T-helper 2 cell treated with Interferon-gamma antibody and Interleukin-4, amounts not matched to agents 100 ng/mL and 5 ng/mL, for 36 hours (primary cell): ENCODE data around the gene DOCK3. TPM values are rescaled to one million over a fixed set of nuclear protein-coding genes. Genes with fewer than 3 reads are reported as not detected.
"Not testable (repeated sequence)": the region's sequence is repeated elsewhere in the genome, so short reads cannot be mapped to it uniquely, and the experiment has no call there.

ENCODE experiments used
- intact Hi-C: fragments of 100-400 bp; cut with micrococcal nuclease; formaldehyde crosslinking; loops from one replicate; pipeline ENCODE4 v1.15.1; 2023
- total RNA-seq: library from RNA; stranded (reverse); gene quantifications from 2 replicates; pipeline ENCODE4 v1.2.3, GENCODE V29; 2022

Gene DOCK3
- total RNA-seq, 1 donor from 2014 or later = 0.93 TPM

GRCh38 chr3:50972029-50972428, 297.3 kb downstream of the DOCK3 start:
- intact Hi-C loops = loop anchor here (5.0 kb wide), 1 partner anchor 415 kb away; the partner anchor contains the start of gene MANF

GRCh38 chr3:50978586-50978985, 303.9 kb downstream of the DOCK3 start:
- intact Hi-C loops = not testable (repeated sequence)

GRCh38 chr3:50978991-50979667, 304.4 kb downstream of the DOCK3 start:
- intact Hi-C loops = no loop called here

DNA sequence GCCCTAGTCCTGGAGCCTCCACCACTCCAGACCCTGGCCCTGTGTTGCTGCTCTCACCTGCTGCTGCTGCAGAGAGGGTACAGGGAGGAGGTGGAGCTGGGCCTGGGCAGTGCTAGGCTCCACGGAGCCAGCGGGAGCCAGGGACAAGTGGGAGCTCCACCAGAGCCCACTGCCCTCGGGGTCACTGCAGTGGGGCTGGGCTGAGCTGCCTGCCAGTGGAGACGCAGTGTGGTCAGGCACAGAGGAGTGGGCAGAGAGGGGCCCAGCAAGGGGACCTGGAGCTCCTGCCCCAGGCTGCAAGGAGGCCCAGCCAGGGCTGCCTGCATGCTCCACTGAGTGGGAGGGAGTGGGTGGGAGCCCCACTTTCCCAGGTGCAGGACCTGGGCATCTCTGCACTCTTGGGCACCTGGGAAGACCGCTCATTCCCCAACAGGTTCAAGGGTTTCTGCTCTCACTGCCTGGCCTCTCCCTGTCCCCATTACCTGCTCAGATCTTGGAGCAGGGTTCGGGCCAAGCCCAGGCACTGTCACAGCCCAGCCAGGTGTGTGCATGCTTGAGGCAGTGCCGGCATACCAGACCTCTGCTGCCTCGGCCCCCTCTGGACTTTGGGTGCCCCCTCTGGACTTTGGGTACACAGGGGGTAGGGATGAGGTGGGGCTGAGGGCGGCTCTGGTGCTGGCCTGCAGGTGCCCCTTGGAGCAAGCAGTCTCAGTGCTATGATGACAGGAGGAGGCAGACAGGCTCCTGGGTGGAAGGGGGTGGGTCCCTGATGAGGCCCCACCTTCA, 308.0 kb downstream of the DOCK3 start:
- intact Hi-C loops = no loop called here

- intact Hi-C loops = no loop called here
Observed at GRCh38 chr3:50983887-50984286, 309.2 kb downstream of the DOCK3 start.

DNA sequence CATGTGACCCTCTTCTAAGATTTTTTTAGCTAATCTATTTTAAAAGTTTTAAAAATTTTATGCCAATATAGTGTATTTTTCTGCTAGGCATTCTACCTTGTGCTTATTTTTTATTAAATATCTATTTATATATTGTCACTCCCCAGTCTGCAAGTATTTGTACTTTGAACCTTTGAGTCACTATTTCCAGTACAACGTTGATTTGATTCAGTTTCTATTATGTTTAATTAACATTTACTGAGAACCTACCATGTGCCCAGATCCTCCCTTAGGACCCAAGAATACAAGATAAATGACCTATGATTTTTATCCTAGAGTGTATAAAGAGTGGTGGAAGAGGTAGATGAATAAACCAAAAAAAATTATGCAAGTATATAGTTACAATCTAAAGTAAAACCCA, 311.2 kb downstream of the DOCK3 start:
- intact Hi-C loops = no loop called here

DNA sequence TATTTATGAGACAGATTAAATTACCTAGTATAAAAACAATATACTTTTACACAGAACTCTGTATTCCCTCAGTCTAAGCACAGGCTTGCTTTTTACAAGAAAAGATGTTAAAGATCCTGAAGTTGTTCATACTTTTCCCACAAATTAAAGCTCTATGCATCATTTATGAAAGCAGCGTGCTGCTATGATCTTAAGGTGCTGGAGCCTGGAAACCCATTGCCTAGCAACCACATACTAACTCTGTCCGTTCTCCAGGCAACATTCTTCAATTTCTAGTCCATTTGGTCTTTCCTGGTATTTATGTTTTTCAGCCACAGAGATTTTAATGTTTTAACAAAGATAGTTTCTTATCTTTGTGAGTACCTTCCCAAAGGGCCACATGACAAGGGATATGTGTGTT, 312.0 kb downstream of the DOCK3 start:
- intact Hi-C loops = no loop called here

DNA sequence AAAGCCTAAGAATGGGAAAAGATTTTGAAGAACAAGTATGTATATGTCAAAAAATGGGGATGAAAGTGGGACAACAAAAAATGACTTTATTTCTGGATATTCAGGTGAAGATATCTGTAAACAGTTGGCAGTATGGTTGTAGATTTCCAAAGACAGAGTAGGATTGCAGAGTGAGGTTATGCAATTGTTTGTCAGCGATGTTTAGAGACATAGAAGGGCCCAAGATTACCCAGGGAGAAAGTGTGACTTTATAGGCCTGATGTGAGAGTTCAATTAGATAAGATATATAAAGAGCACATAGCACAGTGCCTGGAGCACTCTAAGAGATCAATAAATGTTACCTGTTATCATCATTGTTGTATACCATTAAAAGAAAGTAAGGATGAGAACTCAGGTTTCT, 319.8 kb downstream of the DOCK3 start:
- intact Hi-C loops = no loop called here

DNA sequence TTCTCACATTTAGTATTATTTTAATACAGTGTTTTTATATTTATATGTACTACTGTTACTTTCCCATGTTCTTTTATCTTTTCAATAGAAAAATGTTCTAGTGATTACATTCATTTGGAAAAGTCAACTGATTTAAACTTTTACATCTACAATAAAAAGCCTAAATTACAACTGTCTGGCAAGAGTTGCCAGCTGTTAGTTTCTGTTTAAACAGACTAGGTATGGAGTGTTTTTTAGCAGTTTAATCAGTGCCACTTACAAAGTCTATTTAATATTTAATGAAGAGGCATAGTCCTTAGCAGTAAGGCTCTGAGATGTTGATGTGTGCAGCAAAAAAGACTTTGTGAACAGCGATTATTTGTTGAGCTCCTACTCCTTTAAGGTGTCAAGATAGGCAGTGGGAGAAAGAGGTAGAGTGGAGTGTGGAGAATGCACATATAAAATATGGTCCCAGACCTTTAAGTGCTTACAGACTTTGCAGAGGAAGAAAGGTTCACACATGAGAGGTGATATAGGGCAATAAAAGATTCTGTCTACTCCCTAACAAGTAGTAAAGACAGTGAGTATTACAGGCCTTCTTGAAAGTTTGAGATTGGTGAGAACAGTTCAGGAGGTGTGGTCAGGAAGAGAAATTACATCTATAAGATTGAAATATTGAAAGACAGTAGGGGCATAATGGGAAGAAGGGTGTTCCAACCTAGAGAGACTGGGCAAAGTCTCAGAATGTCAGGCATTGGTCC, 320.5 kb downstream of the DOCK3 start:
- intact Hi-C loops = no loop called here

GRCh38 chr3:51002495-51002894, 327.8 kb downstream of the DOCK3 start:
- intact Hi-C loops = no loop called here

GRCh38 chr3:51004235-51004634, 329.5 kb downstream of the DOCK3 start:
- intact Hi-C loops = no loop called here

- intact Hi-C loops = no loop called here
Observed at GRCh38 chr3:51024121-51024520, 349.4 kb downstream of the DOCK3 start.

DNA sequence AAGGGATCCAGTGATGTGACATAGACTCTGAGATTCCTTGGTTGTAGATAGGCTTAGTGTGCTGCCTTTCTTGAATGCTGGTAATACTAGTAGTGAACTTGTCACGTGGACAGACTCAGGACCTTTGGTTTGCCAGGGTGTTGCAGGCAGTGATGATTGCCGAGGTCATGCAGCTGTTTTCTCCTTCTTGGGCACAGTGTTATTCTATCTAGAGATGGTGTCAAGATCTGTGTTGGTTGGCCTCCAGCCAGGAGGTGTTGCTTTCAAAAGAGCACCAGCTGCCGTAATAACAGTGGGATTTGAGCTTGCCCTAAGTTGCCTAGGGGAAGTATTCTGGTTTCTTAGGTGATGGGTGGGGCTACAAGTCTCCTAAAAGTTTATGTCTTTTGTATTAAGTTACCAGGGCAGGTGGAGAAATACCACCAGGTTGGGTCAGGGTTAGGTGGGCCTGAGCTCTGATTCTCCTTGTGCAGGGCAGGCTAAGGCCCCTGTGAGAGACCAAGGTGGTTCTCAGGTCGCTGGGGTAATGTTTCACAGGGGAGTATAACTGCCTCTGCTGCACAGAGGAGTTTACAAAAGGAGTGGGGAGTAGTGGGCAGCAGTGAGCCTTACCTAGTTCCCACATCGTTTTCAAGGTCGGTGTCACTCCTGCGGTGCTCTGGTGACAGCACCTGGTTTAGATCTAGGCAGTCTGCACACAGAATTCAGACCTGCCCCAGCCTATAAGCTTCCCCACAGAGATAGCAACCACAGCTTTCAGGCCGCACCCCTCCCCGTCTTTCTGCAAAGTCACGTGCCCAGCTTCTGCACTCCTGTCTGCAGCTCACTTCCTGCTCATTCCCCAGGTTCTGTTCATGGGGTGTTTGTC, 350.3 kb downstream of the DOCK3 start:
- intact Hi-C loops = loop anchor here (5.0 kb wide), 1 partner anchor 453 kb away; no protein-coding TSS in a partner anchor

DNA sequence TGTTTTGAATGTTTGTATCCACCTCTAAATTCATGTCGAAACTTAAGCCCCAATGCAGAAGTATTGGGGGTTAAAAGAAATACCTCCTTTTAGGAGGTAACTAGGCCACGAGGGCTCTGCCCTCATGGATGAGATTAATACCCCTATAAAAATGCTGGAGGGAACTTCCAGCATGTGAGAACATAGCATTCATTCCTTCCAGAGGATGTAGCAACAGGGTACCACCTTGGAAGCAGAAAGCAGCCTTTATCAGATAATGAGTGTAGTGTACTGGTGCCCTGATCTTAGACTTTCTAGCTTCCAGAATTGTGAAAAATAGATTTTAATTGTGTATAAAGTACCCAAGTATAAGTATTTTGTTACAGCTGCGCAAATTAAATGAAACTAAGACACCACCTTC, 356.9 kb downstream of the DOCK3 start:
- intact Hi-C loops = no loop called here

- intact Hi-C loops = no loop called here
Observed at GRCh38 chr3:51035630-51036029, 360.9 kb downstream of the DOCK3 start.

- intact Hi-C loops = no loop called here
Observed at GRCh38 chr3:51044982-51045381, 370.3 kb downstream of the DOCK3 start.

DNA sequence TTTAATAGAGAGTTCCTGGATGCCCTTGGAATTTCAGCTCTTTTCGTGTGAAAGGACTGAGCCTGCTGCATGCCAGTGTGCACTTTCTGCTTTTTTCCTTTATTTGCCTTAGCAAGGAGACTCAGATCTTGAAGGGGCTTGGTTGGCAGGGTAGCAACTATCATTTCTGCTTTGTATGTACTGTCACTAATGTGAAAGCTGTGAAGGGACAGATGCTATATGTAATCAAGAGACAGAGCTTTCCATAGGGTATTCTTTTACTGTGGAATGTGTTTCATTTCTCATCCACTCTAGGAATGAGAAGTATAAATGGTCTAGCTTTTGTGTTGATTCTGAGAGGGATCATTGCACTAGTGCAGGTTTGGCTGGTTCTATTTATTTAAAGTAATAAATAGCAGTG, 377.8 kb downstream of the DOCK3 start:
- intact Hi-C loops = no loop called here

- intact Hi-C loops = no loop called here
Observed at GRCh38 chr3:51057121-51057520, 382.4 kb downstream of the DOCK3 start.

DNA sequence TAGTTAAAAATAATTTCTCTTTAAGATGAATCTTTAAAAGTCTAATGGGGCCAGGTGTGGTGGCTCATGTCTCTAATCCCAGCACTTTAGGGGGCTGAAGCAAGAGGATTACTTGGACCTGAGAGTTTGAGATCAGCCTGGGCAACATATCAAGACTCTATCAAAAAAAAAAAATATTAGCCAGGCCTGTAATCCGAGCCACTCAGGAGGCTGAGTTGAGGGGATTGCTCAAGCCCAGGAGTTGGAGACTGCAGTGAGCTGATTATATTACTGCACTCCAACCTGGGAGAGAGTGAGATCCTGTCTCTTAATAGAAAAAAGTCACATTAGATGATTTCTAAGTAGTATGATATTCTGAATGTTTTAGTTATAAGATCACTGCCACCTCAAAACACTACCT, 388.3 kb downstream of the DOCK3 start:
- intact Hi-C loops = no loop called here

DNA sequence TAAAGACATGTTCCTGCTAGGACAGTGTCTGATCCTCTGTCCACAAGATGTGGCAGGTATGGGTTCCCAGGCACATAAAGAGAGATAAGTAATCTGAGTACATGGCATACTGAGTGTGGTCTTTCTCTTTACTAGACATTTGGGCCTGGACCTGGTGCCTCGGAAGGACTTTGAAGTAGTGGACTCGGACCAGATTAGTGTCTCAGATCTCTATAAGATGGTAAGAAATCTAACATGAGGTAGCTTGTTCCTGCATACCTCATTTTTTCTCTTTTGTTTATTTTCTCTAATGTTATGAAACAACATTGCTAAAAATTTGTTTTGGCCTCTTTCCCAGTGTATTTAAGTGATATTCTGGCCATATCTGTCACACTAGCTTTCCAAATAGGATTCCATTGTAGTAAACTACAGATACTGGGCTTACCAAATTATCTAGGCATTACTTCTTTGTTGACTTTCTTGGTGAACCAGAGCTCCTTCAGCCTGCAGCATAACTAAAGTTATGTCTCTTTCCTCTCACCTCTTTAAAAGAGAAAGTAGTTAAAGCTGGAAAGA, 400.6 kb downstream of the DOCK3 start:
- intact Hi-C loops = no loop called here

- intact Hi-C loops = no loop called here
Observed at GRCh38 chr3:51082363-51082762, 407.6 kb downstream of the DOCK3 start.
